Neuronal stem cell (in vitro differentiated cells): Measurements from ENCODE around the gene E2F3.

Experiments used
- DNase-seq: peaks from one replicate; pipeline ENCODE4 v3.0.0-alpha.2; 2013; ENCODE audit warnings: low spot score
- H2AFZ ChIP-seq: one replicate; pipeline ENCODE4 v1.6.1; 2013; ENCODE audit warnings: mild to moderate bottlenecking, low read length, inconsistent platforms
- H2AK5ac ChIP-seq: 2 replicates; pipeline ENCODE4 v1.6.1; 2013; ENCODE audit warnings: low read depth, mild to moderate bottlenecking, inconsistent platforms, low read length, moderate library complexity, mixed read lengths
- H2BK120ac ChIP-seq: 2 replicates; pipeline ENCODE4 v1.6.1; 2013; ENCODE audit warnings: low read depth, mild to moderate bottlenecking, inconsistent platforms, low read length, moderate library complexity, mixed read lengths
- H2BK12ac ChIP-seq: one replicate; pipeline ENCODE4 v1.6.1; 2013; ENCODE audit warnings: low read length, inconsistent platforms
- H2BK15ac ChIP-seq: 2 replicates; pipeline ENCODE4 v1.6.1; 2013; ENCODE audit warnings: mild to moderate bottlenecking, low read length, inconsistent platforms, mixed read lengths
- H2BK5ac ChIP-seq: one replicate; pipeline ENCODE4 v1.6.1; 2013; ENCODE audit warnings: inconsistent platforms, mild to moderate bottlenecking, low read length, moderate library complexity
- H3K14ac ChIP-seq: one replicate; pipeline ENCODE4 v1.6.1; 2013; ENCODE audit warnings: low read length, inconsistent platforms
- H3K18ac ChIP-seq: 2 replicates; pipeline ENCODE4 v1.6.1; 2013; ENCODE audit warnings: low read length, inconsistent platforms
- H3K23ac ChIP-seq: 2 replicates; pipeline ENCODE4 v1.6.1; 2013; ENCODE audit warnings: low read depth, mild to moderate bottlenecking, mixed read lengths, low read length, inconsistent platforms; ENCODE audit not compliant: poor library complexity
- H3K27ac ChIP-seq: replicated peaks from 3 replicates; pipeline ENCODE4 v1.5.1; 2013; ENCODE audit warnings: low read length, inconsistent platforms
- H3K27me3 ChIP-seq, 3 experiments: 2 replicates each; pipeline ENCODE4 v1.6.1; 2013; ENCODE audit warnings: low read length in 3 of 3, mild to moderate bottlenecking in 2 of 3, inconsistent platforms in 1 of 3, low read depth in 1 of 3, mixed read lengths in 1 of 3, moderate library complexity in 1 of 3; ENCODE audit not compliant: control insufficient read depth in 3 of 3, insufficient read depth in 3 of 3
- H3K36me3 ChIP-seq, 2 donors: replicated peaks in 1 of 2; 2 replicates each; pipeline ENCODE4 v1.6.1; 2013; ENCODE audit warnings: low read length in 2 of 2; ENCODE audit not compliant: control insufficient read depth in 2 of 2, insufficient read depth in 2 of 2
- H3K4ac ChIP-seq: 2 replicates; pipeline ENCODE4 v1.6.1; 2013; ENCODE audit warnings: inconsistent platforms, mild to moderate bottlenecking, low read length, moderate library complexity
- H3K4me1 ChIP-seq, 2 donors: 1 replicate in 1 of 2; 2 replicates in 1 of 2; pipeline ENCODE4 v1.6.1; 2013; ENCODE audit warnings: low read length in 2 of 2, low read depth in 1 of 2; ENCODE audit not compliant: control insufficient read depth in 2 of 2, insufficient read depth in 1 of 2
- H3K4me2 ChIP-seq: one replicate; pipeline ENCODE4 v1.6.1; 2013; ENCODE audit warnings: mild to moderate bottlenecking, low read length, inconsistent platforms; ENCODE audit not compliant: insufficient read depth, poor library complexity, severe bottlenecking
- H3K4me3 ChIP-seq, 2 donors: 2 replicates each; pipeline ENCODE4 v1.5.1; 2013; ENCODE audit warnings: low read length in 2 of 2, mild to moderate bottlenecking in 2 of 2, inconsistent platforms in 1 of 2, moderate library complexity in 1 of 2
- H3K79me1 ChIP-seq: one replicate; pipeline ENCODE4 v1.6.1; 2013; ENCODE audit warnings: low read depth, mild to moderate bottlenecking, inconsistent platforms, low read length, moderate library complexity
- H3K9ac ChIP-seq: one replicate; pipeline ENCODE4 v1.6.1; 2013; ENCODE audit warnings: mild to moderate bottlenecking, low read depth, low read length, inconsistent platforms; ENCODE audit not compliant: poor library complexity
- H3K9me3 ChIP-seq, 2 donors: replicated peaks in 1 of 2; 2 replicates each; pipeline versions ENCODE3 to v1.6.1; 2013; ENCODE audit warnings: low read length in 2 of 2, mild to moderate bottlenecking in 2 of 2, inconsistent platforms in 1 of 2, low read depth in 1 of 2, mixed read lengths in 1 of 2, moderate library complexity in 1 of 2; ENCODE audit not compliant: control insufficient read depth in 2 of 2, insufficient read depth in 1 of 2
- H4K8ac ChIP-seq: one replicate; pipeline ENCODE4 v1.6.1; 2013; ENCODE audit warnings: low read depth, mild to moderate bottlenecking, inconsistent platforms, low read length, moderate library complexity
- H4K91ac ChIP-seq: one replicate; pipeline ENCODE4 v1.6.1; 2013; ENCODE audit warnings: low read length, low read depth, mild to moderate bottlenecking, inconsistent platforms; ENCODE audit not compliant: poor library complexity
- WGBS, 2 donors: extraction: QIAGEN DNeasy Blood & Tissue Kit; methylation state at CpG; one replicate each; pipeline ENCODE4 v1.1.7; 2013; ENCODE audit warnings: missing lambda C conversion rate in 2 of 2, mixed read lengths in 1 of 2; ENCODE audit not compliant: insufficient read length in 2 of 2, insufficient replicate concordance in 1 of 2; ENCODE audit errors: extremely low coverage in 2 of 2; 5-methylcytosine and 5-hydroxymethylcytosine counted together

Gene E2F3

GRCh38 chr6:20447581-20448132, 46.0 kb downstream of the E2F3 start:
- WGBS, 2 donors = no CpG with 5 or more reads among the region's 4 CpGs

GRCh38 chr6:20448828-20449227, 47.1 kb downstream of the E2F3 start:
- Histone ChIP-seq H4K8ac (no peak overlapping the region), H2BK5ac (no peak overlapping the region), H3K4me1 (peaks cover 3 to 6% of the 10 kb centered on the region in 2 donors), H2AK5ac (no peak overlapping the region), H2BK12ac (no peak overlapping the region), H3K4ac (no peak overlapping the region), H2BK120ac (no peak overlapping the region), H3K79me1 (no peaks in the 10 kb centered on the region), H3K14ac (no peak overlapping the region), H2AFZ (no peak overlapping the region), H3K4me3 (no peak overlapping the region), H3K23ac (no peak overlapping the region), H3K18ac (no peak overlapping the region), H3K9me3 (peaks cover 0 to 16% of the 10 kb centered on the region in 2 donors), H3K27me3 (no peaks in the 10 kb centered on the region), H3K4me2 (no peak overlapping the region), H3K36me3 (peaks cover 0 to 55% of the 10 kb centered on the region in 2 donors), H3K9ac (no peak overlapping the region), H2BK15ac (no peak overlapping the region), H3K27ac (no peak overlapping the region), H4K91ac (no peak overlapping the region)
- DNase-seq = no peak
- WGBS, 2 donors = no CpG with 5 or more reads among the region's 2 CpGs

More at GRCh38 chr6:20447581-20448132, 46.0 kb downstream of the E2F3 start:
- Histone ChIP-seq H4K8ac (no peak overlapping the region), H2BK12ac (no peak overlapping the region), H3K14ac (no peak overlapping the region), H3K9me3 (peaks cover 0 to 16% of the 10 kb centered on the region in 2 donors), H3K4me3 (no peak overlapping the region), H2BK5ac (no peak overlapping the region), H3K27ac (no peak overlapping the region), H3K27me3 (no peaks in the 10 kb centered on the region), H3K18ac (no peak overlapping the region), H2BK120ac (no peak overlapping the region), H2AFZ (no peak overlapping the region), H4K91ac (no peak overlapping the region), H3K4me1 (peaks cover 3 to 6% of the 10 kb centered on the region in 2 donors), H2BK15ac (no peak overlapping the region), H3K4me2 (no peak overlapping the region), H3K4ac (no peak overlapping the region), H3K79me1 (no peaks in the 10 kb centered on the region), H3K23ac (no peak overlapping the region), H3K36me3 (peaks cover 0 to 58% of the 10 kb centered on the region in 2 donors), H3K9ac (no peak overlapping the region), H2AK5ac (no peak overlapping the region)
- DNase-seq = no peak

GRCh38 chr6:20454204-20454824, 52.6 kb downstream of the E2F3 start:
- H3K18ac ChIP-seq = no peak overlapping the region
- no peak overlapping the region for H2BK5ac ChIP-seq
- peaks cover 0 to 16% of the 10 kb centered on the region in 2 donors for H3K9me3 ChIP-seq
- no peak overlapping the region for H4K8ac ChIP-seq
- no peak overlapping the region for H3K4ac ChIP-seq
- no peak overlapping the region for H2BK12ac ChIP-seq
- H2BK120ac ChIP-seq = no peak overlapping the region
- no CpG with 5 or more reads among the region's 4 CpGs for WGBS, 2 donors
- no peak for DNase-seq
- no peak overlapping the region for H3K4me2 ChIP-seq
- no peaks in the 10 kb centered on the region for H3K4me1 ChIP-seq
- H2BK15ac ChIP-seq = no peak overlapping the region
- H3K9ac ChIP-seq = no peak overlapping the region
- H3K36me3 ChIP-seq = peaks cover 0 to 62% of the 10 kb centered on the region in 2 donors
- no peaks in the 10 kb centered on the region for H3K27me3 ChIP-seq
- no peak overlapping the region for H3K14ac ChIP-seq
- no peak overlapping the region for H2AFZ ChIP-seq
- no peak overlapping the region for H4K91ac ChIP-seq
- H3K23ac ChIP-seq = no peak overlapping the region
- no peak overlapping the region for H3K4me3 ChIP-seq
- H3K27ac ChIP-seq = no peak overlapping the region
- H2AK5ac ChIP-seq = no peak overlapping the region
- H3K79me1 ChIP-seq = no peaks in the 10 kb centered on the region

DNA sequence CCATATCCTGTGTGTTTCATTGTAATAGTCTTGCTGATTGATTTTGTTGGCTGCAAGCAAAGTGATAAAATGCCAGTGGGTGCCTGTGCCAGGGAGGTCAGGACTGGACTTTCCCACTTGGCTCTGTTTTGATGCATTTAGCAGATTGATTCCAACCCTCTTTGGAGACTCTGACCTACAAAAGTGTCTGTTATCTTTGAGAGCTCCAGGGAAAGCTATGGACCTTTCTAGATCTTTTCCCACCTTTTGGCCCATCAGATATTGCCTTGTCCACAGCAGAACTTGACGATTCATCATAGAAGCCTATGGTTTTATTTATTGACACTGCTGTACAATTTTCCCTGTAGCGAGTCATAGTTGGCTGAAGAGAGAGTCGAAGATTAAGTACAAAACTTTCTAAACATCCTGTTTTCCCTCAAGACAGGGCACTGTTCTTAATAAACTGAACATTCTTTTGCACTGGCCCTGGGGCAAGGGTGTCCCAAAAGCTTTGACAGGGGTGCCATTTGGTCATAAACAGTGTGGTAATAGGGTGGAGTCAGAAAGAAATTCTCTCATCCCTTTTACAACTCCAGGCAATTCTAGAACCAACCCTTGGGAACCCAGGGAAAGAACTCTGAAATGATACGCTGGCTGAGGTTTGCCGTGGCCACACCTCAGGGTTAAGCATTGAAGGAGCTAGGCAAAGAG, 53.7 kb downstream of the E2F3 start:
- H2BK12ac ChIP-seq = no peak overlapping the region
- WGBS, 2 donors = no CpG with 5 or more reads among the region's 5 CpGs
- no peaks in the 10 kb centered on the region for H3K4me1 ChIP-seq
- no peak overlapping the region for H3K14ac ChIP-seq
- no peak overlapping the region for H3K4ac ChIP-seq
- no peak overlapping the region for H2AK5ac ChIP-seq
- H3K36me3 ChIP-seq = peaks cover 0 to 69% of the 10 kb centered on the region in 2 donors
- no peak overlapping the region for H3K27ac ChIP-seq
- no peak overlapping the region for H3K4me2 ChIP-seq
- no peak overlapping the region for H2BK120ac ChIP-seq
- no peak overlapping the region for H4K8ac ChIP-seq
- no peak for DNase-seq
- H4K91ac ChIP-seq = no peak overlapping the region
- no peak overlapping the region for H2AFZ ChIP-seq
- H3K9me3 ChIP-seq = peaks cover 0 to 13% of the 10 kb centered on the region in 2 donors
- no peaks in the 10 kb centered on the region for H3K79me1 ChIP-seq
- no peak overlapping the region for H3K9ac ChIP-seq
- H2BK15ac ChIP-seq = no peak overlapping the region
- no peak overlapping the region for H3K23ac ChIP-seq
- no peak overlapping the region for H3K18ac ChIP-seq
- no peak overlapping the region for H3K4me3 ChIP-seq
- no peaks in the 10 kb centered on the region for H3K27me3 ChIP-seq
- H2BK5ac ChIP-seq = no peak overlapping the region
